ENCODE measurements around the gene TNFAIP2.
"Not testable (repeated sequence)": the region's sequence is repeated elsewhere in the genome, so short reads cannot be mapped to it uniquely, and the experiment has no call there.

TNFAIP2 gene

GRCh38 chr14:103103461-103104388 lies 19.5 kb upstream of the TNFAIP2 start:
- Histone ChIP-seq H3K4me3 (peak overlapping the region in 4 of 7 experiments; percentile 1 to 26 (median 16)), H3K27ac (no peak overlapping the region)

- Histone ChIP-seq H3K4me3 (peak overlapping the region in 1 of 7 experiments; percentile 17), H3K27ac (no peak overlapping the region)
These were observed 18.9 kb upstream of the TNFAIP2 start for GRCh38 chr14:103104389-103104653.

- no peak overlapping the region for H3K27ac ChIP-seq
- H3K4me3 ChIP-seq = peak overlapping the region in 1 of 7 experiments; percentile 17
These were observed 18.4 kb upstream of the TNFAIP2 start for GRCh38 chr14:103104654-103105452.

- no peak overlapping the region for H3K4me3 ChIP-seq
- H3K27ac ChIP-seq = no peak overlapping the region
These were observed 17.6 kb upstream of the TNFAIP2 start for GRCh38 chr14:103105580-103106150.

GRCh38 chr14:103107455-103107854 lies 15.8 kb upstream of the TNFAIP2 start:
- Histone ChIP-seq H3K4me3 (no peak overlapping the region), H3K27ac (no peak overlapping the region)

- Histone ChIP-seq H3K27ac (no peak overlapping the region), H3K4me3 (no peak overlapping the region)
These were observed 15.1 kb upstream of the TNFAIP2 start for GRCh38 chr14:103107941-103108748.

GRCh38 chr14:103108749-103109207 lies 14.5 kb upstream of the TNFAIP2 start:
- no peak overlapping the region for H3K4me3 ChIP-seq
- no peak overlapping the region for H3K27ac ChIP-seq

- H3K27ac ChIP-seq = peak overlapping the region in 5 of 21 experiments; percentile 8 to 48 (median 31)
- no peak overlapping the region for H3K4me3 ChIP-seq
These were observed 13.5 kb upstream of the TNFAIP2 start for GRCh38 chr14:103109535-103110441.

GRCh38 chr14:103110681-103111231 lies 12.5 kb upstream of the TNFAIP2 start:
- Histone ChIP-seq H3K4me3 (no peak overlapping the region), H3K27ac (peak overlapping the region in 6 of 21 experiments; percentile 23 to 57 (median 39))

- peak overlapping the region in 5 of 21 experiments; percentile 23 to 57 (median 40) for H3K27ac ChIP-seq
- H3K4me3 ChIP-seq = no peak overlapping the region
These were observed 11.9 kb upstream of the TNFAIP2 start for GRCh38 chr14:103111232-103111868.

- peak overlapping the region in 2 of 21 experiments; percentile 11 to 30 for H3K27ac ChIP-seq
- H3K4me3 ChIP-seq = no peak overlapping the region
These were observed 10.6 kb upstream of the TNFAIP2 start for GRCh38 chr14:103112400-103113243.

- H3K4me3 ChIP-seq = no peak overlapping the region
- no peak overlapping the region for H3K27ac ChIP-seq
These were observed 10.0 kb upstream of the TNFAIP2 start for GRCh38 chr14:103113303-103113702.

- Histone ChIP-seq H3K4me3 (no peak overlapping the region), H3K27ac (peak overlapping the region in 1 of 21 experiments; percentile 62)
These were observed 9.5 kb upstream of the TNFAIP2 start for GRCh38 chr14:103113774-103114173.

GRCh38 chr14:103115086-103115679 lies 8.1 kb upstream of the TNFAIP2 start:
- H3K27ac ChIP-seq = peak overlapping the region in 15 of 21 experiments; percentile 27 to 72 (median 51)

GRCh38 chr14:103115845-103116572 lies 7.3 kb upstream of the TNFAIP2 start:
- H3K27ac ChIP-seq = peak overlapping the region in 3 of 21 experiments; percentile 36 to 72 (median 64)

More at GRCh38 chr14:103115086-103115679, 8.1 kb upstream of the TNFAIP2 start:
- H3K4me3 ChIP-seq = not testable (repeated sequence)

GRCh38 chr14:103116636-103117035 lies 6.6 kb upstream of the TNFAIP2 start:
- no peak overlapping the region for H3K4me3 ChIP-seq
- H3K27ac ChIP-seq = no peak overlapping the region

More at GRCh38 chr14:103115845-103116572, 7.3 kb upstream of the TNFAIP2 start:
- H3K4me3 ChIP-seq = no peak overlapping the region

All from skin epidermis (tissue), 12 donors.